Osteoblast (primary cell): ENCODE data around the gene JMJD1C. TPM values are rescaled to one million over a fixed set of nuclear protein-coding genes. Genes with fewer than 3 reads are reported as not detected.

Experiments
- DNase-seq: peaks from one replicate; pipeline ENCODE4 v3.0.0; 2011; ENCODE audit warnings: low spot score, mixed read lengths; ENCODE audit not compliant: insufficient read length; ENCODE audit errors: missing footprints
- H2AFZ ChIP-seq: 2 replicates; pipeline ENCODE4 v1.6.0; 2011; ENCODE audit warnings: mild to moderate bottlenecking, low read length
- H3K27ac ChIP-seq: 2 replicates; pipeline ENCODE4 v1.5.1; 2011; ENCODE audit warnings: mild to moderate bottlenecking, low read depth, low read length, moderate library complexity
- H3K27me3 ChIP-seq: 2 replicates; pipeline ENCODE4 v1.6.0; 2012; ENCODE audit warnings: mild to moderate bottlenecking, control low read depth, inconsistent platforms, low read length, moderate library complexity; ENCODE audit not compliant: insufficient read depth
- H3K36me3 ChIP-seq: 2 replicates; pipeline ENCODE4 v1.5.1; 2011; ENCODE audit warnings: mild to moderate bottlenecking, low read length, control low read depth, moderate library complexity; ENCODE audit not compliant: insufficient read depth
- H3K4me1 ChIP-seq: 2 replicates; pipeline ENCODE4 v1.5.1; 2011; ENCODE audit warnings: mild to moderate bottlenecking, low read length, control low read depth, moderate library complexity; ENCODE audit not compliant: insufficient read depth
- H3K4me2 ChIP-seq: 2 replicates; pipeline ENCODE4 v1.6.0; 2011; ENCODE audit warnings: mild to moderate bottlenecking, low read length; ENCODE audit not compliant: insufficient read depth
- H3K4me3 ChIP-seq: fragments of 200-600 bp; sonication (generic); 3 replicates; pipeline ENCODE4 v1.5.1; 2012; ENCODE audit warnings: mild to moderate bottlenecking, low read length, inconsistent platforms; ENCODE audit not compliant: insufficient read depth
- H3K79me2 ChIP-seq: 2 replicates; pipeline ENCODE4 v1.6.0; 2012; ENCODE audit warnings: mild to moderate bottlenecking, low read length, control low read depth, inconsistent platforms; ENCODE audit not compliant: insufficient read depth
- H3K9me3 ChIP-seq: 2 replicates; pipeline ENCODE4 v1.5.1; 2011; ENCODE audit warnings: low read depth, low read length, control low read depth
- H4K20me1 ChIP-seq: 2 replicates; pipeline ENCODE4 v1.6.0; 2012; ENCODE audit warnings: mild to moderate bottlenecking, low read length, control low read depth; ENCODE audit not compliant: insufficient read depth
- CTCF ChIP-seq: IDR thresholded peaks from 2 replicates; pipeline ENCODE4 v1.5.1; 2011; ENCODE audit warnings: mild to moderate bottlenecking, low read depth, low read length, moderate library complexity; ENCODE audit errors: extremely low read depth
- total RNA-seq: library from RNA; depleted of rRNA; stranded (reverse); fragments of >200 nt; gene quantifications from 2 replicates; pipeline ENCODE4 v1.2.3, GENCODE V29; 2012

Gene JMJD1C
- total RNA-seq, 1 donor, result 92.6 TPM

GRCh38 chr10:63424576-63424975 lies 41.2 kb downstream of the JMJD1C start:
- DNase-seq, result no peak
- Histone ChIP-seq H4K20me1 (peaks cover 7% of the 10 kb centered on the region), H3K27ac (no peak overlapping the region), H3K9me3 (no peaks in the 10 kb centered on the region), H3K36me3 (no peaks in the 10 kb centered on the region), H3K27me3 (no peaks in the 10 kb centered on the region), H3K4me1 (peaks cover 8% of the 10 kb centered on the region), H3K4me3 (no peak overlapping the region), H2AFZ (no peak overlapping the region), H3K79me2 (peaks cover 98% of the 10 kb centered on the region), H3K4me2 (no peak overlapping the region)
- no peak for TF ChIP-seq CTCF

GRCh38 chr10:63423494-63423893 lies 42.3 kb downstream of the JMJD1C start:
- H3K79me2 ChIP-seq, result peaks cover 96% of the 10 kb centered on the region
- no peaks in the 10 kb centered on the region for H3K36me3 ChIP-seq
- H3K9me3 ChIP-seq, result no peaks in the 10 kb centered on the region
- H3K4me1 ChIP-seq, result no peaks in the 10 kb centered on the region
- H3K27me3 ChIP-seq, result no peaks in the 10 kb centered on the region
- no peak for DNase-seq
- peaks cover 3% of the 10 kb centered on the region for H4K20me1 ChIP-seq
- no peak overlapping the region for H2AFZ ChIP-seq
- TF ChIP-seq CTCF, result no peak
- no peak overlapping the region for H3K4me3 ChIP-seq
- H3K27ac ChIP-seq, result no peak overlapping the region
- no peak overlapping the region for H3K4me2 ChIP-seq

DNA sequence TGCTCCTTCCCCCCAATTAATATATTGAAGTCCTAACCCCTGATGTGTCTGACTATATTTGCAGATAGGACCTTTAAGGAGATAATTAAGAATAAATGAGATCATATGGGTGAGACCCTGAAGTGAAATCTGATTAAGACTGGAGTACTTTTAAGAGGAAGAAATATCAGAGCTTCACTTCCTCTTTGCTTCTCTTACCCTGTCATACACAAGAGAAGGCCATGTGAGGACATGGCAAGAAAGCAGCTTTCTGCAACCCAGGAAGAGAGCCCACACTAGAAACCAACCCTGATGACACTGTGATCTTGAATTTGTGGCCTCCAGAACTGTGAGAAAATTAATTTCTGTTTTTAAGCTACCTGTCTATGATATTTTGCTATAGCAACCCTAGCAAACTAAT lies 44.2 kb downstream of the JMJD1C start:
- Histone ChIP-seq H4K20me1 (peaks cover 3% of the 10 kb centered on the region), H3K4me1 (no peaks in the 10 kb centered on the region), H2AFZ (no peak overlapping the region), H3K4me2 (no peak overlapping the region), H3K36me3 (no peaks in the 10 kb centered on the region), H3K27me3 (no peaks in the 10 kb centered on the region), H3K27ac (no peak overlapping the region), H3K79me2 (peaks cover 96% of the 10 kb centered on the region), H3K4me3 (no peak overlapping the region), H3K9me3 (no peaks in the 10 kb centered on the region)
- no peak for DNase-seq
- TF ChIP-seq CTCF, result no peak

DNA sequence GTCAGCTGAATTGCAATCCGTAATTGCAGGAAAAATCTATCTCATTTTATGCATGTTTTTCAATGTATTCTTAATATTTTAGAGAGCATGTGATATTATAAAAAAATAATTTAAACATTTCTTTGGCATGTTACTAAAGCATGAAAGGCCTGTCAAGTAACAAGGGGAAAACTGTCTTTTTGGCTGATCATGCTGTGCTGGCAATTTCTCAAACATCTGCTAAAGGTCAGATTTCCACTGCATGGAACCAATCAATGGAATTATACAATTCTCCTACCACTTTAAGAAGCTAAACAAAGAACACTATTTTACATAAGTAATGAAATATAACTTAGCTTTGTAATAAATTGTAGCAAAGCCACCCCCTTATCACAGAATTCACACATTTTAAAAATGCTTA lies 49.4 kb downstream of the JMJD1C start:
- Histone ChIP-seq H3K4me2 (peak overlapping the region; percentile 60), H3K27me3 (no peaks in the 10 kb centered on the region), H3K79me2 (peaks cover 89% of the 10 kb centered on the region), H4K20me1 (peaks cover 3% of the 10 kb centered on the region), H3K4me3 (no peak overlapping the region), H2AFZ (no peak overlapping the region), H3K4me1 (peaks cover 10% of the 10 kb centered on the region), H3K36me3 (no peaks in the 10 kb centered on the region), H3K9me3 (no peaks in the 10 kb centered on the region), H3K27ac (no peak overlapping the region)
- TF ChIP-seq CTCF, result no peak
- DNase-seq, result no peak
